SK-N-SH (cell line): ENCODE measurements around the gene ZNF341. TPM values are rescaled to one million over a fixed set of nuclear protein-coding genes. Genes with fewer than 3 reads are reported as not detected.

Source experiments
- CTCF ChIA-PET: fragments of 300-600, 350-600 bp; formaldehyde crosslinking; extraction: SDS; loops from one replicate; lab custom pipeline; 2021; lab: Yijun Ruan, JAX
- POLR2A ChIA-PET: fragments of 350-600 bp; sonication (Branson Sonifier 250); formaldehyde crosslinking; extraction: SDS; loops from one replicate; lab custom pipeline; 2020; ENCODE audit warnings: antibody characterized with exemption, inconsistent platforms; lab: Yijun Ruan, JAX
- DNase-seq: peaks from one replicate; pipeline ENCODE4 v3.0.0; 2012
- H2AFZ ChIP-seq: fragments of 200-600 bp; sonication (generic); 2 replicates; pipeline ENCODE4 v1.8.1; 2016; ENCODE audit warnings: antibody characterized with exemption, mild to moderate bottlenecking, low read depth
- H3F3A ChIP-seq: fragments of 200-600 bp; sonication (generic); replicated peaks from 2 replicates; pipeline ENCODE3; 2016; ENCODE audit warnings: antibody characterized with exemption, mild to moderate bottlenecking; ENCODE audit not compliant: insufficient read depth
- H3K27ac ChIP-seq, 2 experiments: fragments of 200-500 bp in 1 of 2; fragments of 200-600 bp in 1 of 2; sonication (Bioruptor generic) in 1 of 2; sonication (generic), shearing (Covaris generic) in 1 of 2; 2 replicates each; pipeline versions ENCODE4 v1.5.1 to v1.6.1; 2014 to 2016; ENCODE audit warnings: low read depth in 2 of 2, inconsistent platforms in 1 of 2, low read length in 1 of 2, mild to moderate bottlenecking in 1 of 2, mixed read lengths in 1 of 2
- H3K27me3 ChIP-seq: fragments of 200-600 bp; sonication (generic), shearing (Covaris generic); 2 replicates; pipeline ENCODE4 v1.6.1; 2016; ENCODE audit warnings: mixed run types; ENCODE audit not compliant: insufficient read depth
- H3K36me3 ChIP-seq, 2 experiments: fragments of 200-500 bp in 1 of 2; fragments of 200-600 bp in 1 of 2; sonication (Bioruptor generic) in 1 of 2; sonication (generic) in 1 of 2; replicated peaks in 1 of 2; 2 replicates each; pipeline versions ENCODE3 to v1.5.1; 2014 to 2016; ENCODE audit warnings: low read length in 1 of 2, mild to moderate bottlenecking in 1 of 2; ENCODE audit not compliant: insufficient read depth in 2 of 2, control insufficient read depth in 1 of 2
- H3K4me1 ChIP-seq, 2 experiments: fragments of 200-500 bp in 1 of 2; fragments of 200-600 bp in 1 of 2; sonication (Bioruptor generic) in 1 of 2; sonication (generic), shearing (Covaris generic) in 1 of 2; 2 replicates each; pipeline versions ENCODE4 v1.5.1 to v1.6.1; 2014 to 2016; ENCODE audit warnings: low read depth in 1 of 2, low read length in 1 of 2, mixed run types in 1 of 2; ENCODE audit not compliant: insufficient read depth in 2 of 2, control insufficient read depth in 1 of 2
- H3K4me2 ChIP-seq: fragments of 200-600 bp; sonication (generic), shearing (Covaris generic); 2 replicates; pipeline ENCODE4 v1.6.1; 2017; ENCODE audit warnings: mixed run types
- H3K4me3 ChIP-seq, 2 experiments: fragments of 200-500 bp in 1 of 2; fragments of 200-600 bp in 1 of 2; sonication (Bioruptor generic) in 1 of 2; sonication (generic), shearing (Covaris generic) in 1 of 2; 2 replicates each; pipeline versions ENCODE4 v1.5.1 to v1.8.1; 2014 to 2016; ENCODE audit warnings: low read depth in 2 of 2, inconsistent platforms in 1 of 2, low read length in 1 of 2, mild to moderate bottlenecking in 1 of 2, mixed read lengths in 1 of 2, moderate library complexity in 1 of 2
- H3K79me2 ChIP-seq: fragments of 200-600 bp; sonication (generic); 2 replicates; pipeline ENCODE4 v1.8.1; 2017; ENCODE audit warnings: mild to moderate bottlenecking; ENCODE audit not compliant: insufficient read depth
- H3K9ac ChIP-seq: fragments of 200-600 bp; sonication (generic); 2 replicates; pipeline ENCODE4 v1.6.1; 2017; ENCODE audit warnings: mixed run types
- H3K9me2 ChIP-seq: fragments of 200-600 bp; sonication (generic); 2 replicates; pipeline ENCODE4 v1.6.1; 2017; ENCODE audit warnings: mixed run types
- H3K9me3 ChIP-seq: fragments of 200-600 bp; sonication (generic); 2 replicates; pipeline ENCODE4 v1.6.1; 2017; ENCODE audit warnings: mixed run types, mild to moderate bottlenecking, moderate library complexity
- H4K20me1 ChIP-seq: fragments of 200-600 bp; sonication (generic); 2 replicates; pipeline ENCODE4 v1.6.1; 2017; ENCODE audit warnings: mild to moderate bottlenecking, mixed run types; ENCODE audit not compliant: insufficient read depth
- CHD2 ChIP-seq: fragments of 150-350 bp; IDR thresholded peaks from 2 replicates; pipeline ENCODE4 v1.6.1; 2018; ENCODE audit warnings: low read length; ENCODE audit not compliant: partially characterized antibody
- EP300 ChIP-seq, 2 experiments: IDR thresholded peaks; 2 replicates each; pipeline versions ENCODE4 v1.4.0 to v1.6.1; 2012; ENCODE audit warnings: borderline replicate concordance in 1 of 2, low read depth in 1 of 2, low read length in 1 of 2
- EZH2phosphoT487 ChIP-seq: fragments of 200-600 bp; sonication (generic); IDR thresholded peaks from 2 replicates; pipeline ENCODE4 v1.6.1; 2017; ENCODE audit warnings: low read depth, mixed run types, mild to moderate bottlenecking, antibody characterized with exemption, moderate library complexity, borderline replicate concordance
- FOXJ3 ChIP-seq: sonication (generic); formaldehyde crosslinking; IDR thresholded peaks from 2 replicates; pipeline ENCODE4 v1.5.1; 2020; ENCODE audit warnings: mild to moderate bottlenecking, missing genetic modification reagents
- GABPA ChIP-seq: IDR thresholded peaks from 2 replicates; pipeline ENCODE4 v1.4.0; 2012; ENCODE audit warnings: low read depth, mild to moderate bottlenecking
- IRF3 ChIP-seq: fragments of 150-350 bp; IDR thresholded peaks from 2 replicates; pipeline ENCODE4 v1.6.1; 2016; ENCODE audit warnings: mild to moderate bottlenecking, low read depth, low read length
- JUND ChIP-seq: IDR thresholded peaks from 2 replicates; pipeline ENCODE4 v1.4.0; 2012
- MAX ChIP-seq: IDR thresholded peaks from 2 replicates; pipeline ENCODE4 v1.4.0; 2012; ENCODE audit warnings: low read depth
- RCOR1 ChIP-seq: fragments of 150-350 bp; IDR thresholded peaks from 2 replicates; pipeline ENCODE4 v1.6.1; 2017; ENCODE audit warnings: antibody characterized with exemption, low read length
- REST ChIP-seq: IDR thresholded peaks from 2 replicates; pipeline ENCODE4 v1.6.1; 2012; ENCODE audit warnings: mild to moderate bottlenecking, low read depth, low read length, moderate library complexity
- RFX5 ChIP-seq: IDR thresholded peaks from 2 replicates; pipeline ENCODE4 v1.6.1; 2012; ENCODE audit warnings: mild to moderate bottlenecking, improper control_type of control experiment, low read length
- SIN3A ChIP-seq: IDR thresholded peaks from 2 replicates; pipeline ENCODE4 v1.6.1; 2012; ENCODE audit warnings: low read depth, mild to moderate bottlenecking, low read length, moderate library complexity, borderline replicate concordance
- SMC3 ChIP-seq: IDR thresholded peaks from 2 replicates; pipeline ENCODE4 v1.6.1; 2012; ENCODE audit warnings: low read depth, low read length, improper control_type of control experiment
- USF1 ChIP-seq: IDR thresholded peaks from 2 replicates; pipeline ENCODE4 v1.4.0; 2012; ENCODE audit warnings: low read depth, borderline replicate concordance
- USF2 ChIP-seq: fragments of 150-350 bp; IDR thresholded peaks from 2 replicates; pipeline ENCODE4 v1.6.1; 2017; ENCODE audit warnings: antibody characterized with exemption, low read length, low read depth, borderline replicate concordance
- YY1 ChIP-seq: IDR thresholded peaks from 2 replicates; pipeline ENCODE4 v1.4.0; 2012; ENCODE audit warnings: low read depth, mild to moderate bottlenecking
- ZBTB33 ChIP-seq: IDR thresholded peaks from 2 replicates; pipeline ENCODE4 v1.4.0; 2012; ENCODE audit warnings: low read depth, borderline replicate concordance
- WGBS: methylation state at CpG from one replicate; pipeline ENCODE4 v1.1.6; 2017; ENCODE audit warnings: low lambda C conversion rate; 5-methylcytosine and 5-hydroxymethylcytosine counted together
- polyA plus RNA-seq, 3 experiments: library from polyadenylated mRNA; depleted of rRNA; stranded (reverse); fragments of >200 nt; gene quantifications; 2 replicates each; pipeline ENCODE4 v1.2.3, GENCODE V29; 2012

The ZNF341 gene
- polyA plus RNA-seq, 1 of the 3 experiments (the other 2 are of a cell fraction) = 3.2 TPM

- Histone ChIP-seq H3K4me2 (no peak overlapping the region), H3K9ac (no peak overlapping the region), H3K4me3 (no peak overlapping the region), H3K79me2 (peaks cover 92% of the 10 kb centered on the region), H3K9me3 (no peaks in the 10 kb centered on the region), H2AFZ (no peak overlapping the region), H3F3A (peaks cover 4% of the 10 kb centered on the region), H3K36me3 (no peaks in the 10 kb centered on the region), H3K27ac (peak overlapping the region in 1 of 2 experiments; percentile 93; a peak in 2 of 4 replicates), H3K4me1 (peaks cover 22 to 73% of the 10 kb centered on the region in 2 experiments), H3K9me2 (no peaks in the 10 kb centered on the region), H4K20me1 (peaks cover 100% of the 10 kb centered on the region), H3K27me3 (no peaks in the 10 kb centered on the region)
- 79% methylated on average over 4 of the region's 4 CpGs for WGBS
- POLR2A ChIA-PET = no interaction called here
- peak; percentile 61 for DNase-seq
- no peak for TF ChIP-seq SMC3
- TF ChIP-seq RCOR1 = no peak
- no peak for TF ChIP-seq MAX
- TF ChIP-seq USF1 = no peak
- no peak for TF ChIP-seq JUND
- TF ChIP-seq SIN3A = no peak
- TF ChIP-seq EP300 (IDR thresholded peaks at IDR 0.05; ENCODE audit: borderline replicate concordance in 1 of 2, low read depth in 1 of 2, low read length in 1 of 2) = no peak
- CTCF ChIA-PET = interaction anchor here (0.6 to 4.8 kb wide), 8 partner anchors 10 to 228 kb away, joined by 3 to 25 read pairs (median 4); no protein-coding TSS in a partner anchor
Measured at GRCh38 chr20:33840759-33841435, 109.1 kb downstream of the ZNF341 start.

- CTCF ChIA-PET = interaction anchor here (0.6 to 4.8 kb wide), 8 partner anchors 10 to 228 kb away, joined by 3 to 25 read pairs (median 4); no protein-coding TSS in a partner anchor
- TF ChIP-seq FOXJ3 (no peak), YY1 (no peak), REST (no peak), EZH2phosphoT487 (no peak), RFX5 (no peak), GABPA (no peak), USF2 (no peak), CHD2 (no peak), IRF3 (no peak), ZBTB33 (no peak), SMC3 (no peak), EP300 (IDR thresholded peaks at IDR 0.05; ENCODE audit: borderline replicate concordance in 1 of 2, low read depth in 1 of 2, low read length in 1 of 2) (no peak)
Measured at GRCh38 chr20:33841436-33841799, 109.6 kb downstream of the ZNF341 start.

More at GRCh38 chr20:33841436-33841799, 109.6 kb downstream of the ZNF341 start:
- H3K4me2 ChIP-seq = no peak overlapping the region
- H3K9me3 ChIP-seq = no peaks in the 10 kb centered on the region
- no peaks in the 10 kb centered on the region for H3K27me3 ChIP-seq
- no peak overlapping the region for H3K4me3 ChIP-seq
- H3K79me2 ChIP-seq = peaks cover 92% of the 10 kb centered on the region
- peaks cover 22 to 77% of the 10 kb centered on the region in 2 experiments for H3K4me1 ChIP-seq
- POLR2A ChIA-PET = no interaction called here
- H3F3A ChIP-seq = peaks cover 4% of the 10 kb centered on the region
- H3K9ac ChIP-seq = no peak overlapping the region
- peaks cover 100% of the 10 kb centered on the region for H4K20me1 ChIP-seq
- 84% methylated on average over 3 of the region's 4 CpGs for WGBS
- no peak for DNase-seq
- H3K9me2 ChIP-seq = no peaks in the 10 kb centered on the region
- peak overlapping the region in 1 of 2 experiments; percentile 93; a peak in 2 of 4 replicates for H3K27ac ChIP-seq
- no peak overlapping the region for H2AFZ ChIP-seq
- no peaks in the 10 kb centered on the region for H3K36me3 ChIP-seq
